ENCODE results near the gene GTF3C5. TPM values are rescaled to one million over a fixed set of nuclear protein-coding genes. Genes with fewer than 3 reads are reported as not detected.
A peak's percentile ranks its signal among the peaks of the same experiment; 100 is the strongest.

GTF3C5 gene, protein sequence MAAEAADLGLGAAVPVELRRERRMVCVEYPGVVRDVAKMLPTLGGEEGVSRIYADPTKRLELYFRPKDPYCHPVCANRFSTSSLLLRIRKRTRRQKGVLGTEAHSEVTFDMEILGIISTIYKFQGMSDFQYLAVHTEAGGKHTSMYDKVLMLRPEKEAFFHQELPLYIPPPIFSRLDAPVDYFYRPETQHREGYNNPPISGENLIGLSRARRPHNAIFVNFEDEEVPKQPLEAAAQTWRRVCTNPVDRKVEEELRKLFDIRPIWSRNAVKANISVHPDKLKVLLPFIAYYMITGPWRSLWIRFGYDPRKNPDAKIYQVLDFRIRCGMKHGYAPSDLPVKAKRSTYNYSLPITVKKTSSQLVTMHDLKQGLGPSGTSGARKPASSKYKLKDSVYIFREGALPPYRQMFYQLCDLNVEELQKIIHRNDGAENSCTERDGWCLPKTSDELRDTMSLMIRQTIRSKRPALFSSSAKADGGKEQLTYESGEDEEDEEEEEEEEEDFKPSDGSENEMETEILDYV
- total RNA-seq (10 to 100 TPM; 25.7 to 85.2 (median 53.8) TPM), polyA plus RNA-seq (10 to 100 TPM; 30.3 to 57.2 (median 37.0) TPM)
- long read RNA-seq, donor 1, partial matches to known transcripts = 0 of 1 reads
- long read RNA-seq, donor 1, other reads (novel, unspliced or antisense) = 0 of 1 reads
- long read RNA-seq, donor 2, partial matches to known transcripts = 6 of 7 reads
- long read RNA-seq, donor 2, other reads (novel, unspliced or antisense) = 0 of 7 reads
- long read RNA-seq, donor 3, partial matches to known transcripts = 0 of 5 reads
- long read RNA-seq, donor 3, other reads (novel, unspliced or antisense) = 0 of 5 reads
- long read RNA-seq, donor 4, partial matches to known transcripts = 0 of 1 reads
- long read RNA-seq, donor 4, other reads (novel, unspliced or antisense) = 0 of 1 reads
- long read RNA-seq, donor 5, transcript GTF3C5-202 (11 exons, 2,406 nt) = major isoform, 6 of 19 reads
- long read RNA-seq, donor 5, partial matches to known transcripts = 8 of 19 reads
- long read RNA-seq, donor 5, other reads (novel, unspliced or antisense) = 0 of 19 reads
- long read RNA-seq, donor 6, transcript GTF3C5-202 (11 exons, 2,406 nt) = major isoform, 13 of 34 reads
- long read RNA-seq, donor 6, partial matches to known transcripts = 17 of 34 reads
- long read RNA-seq, donor 6, other reads (novel, unspliced or antisense) = 0 of 34 reads
- long read RNA-seq, donor 7, partial matches to known transcripts = 0 of 8 reads
- long read RNA-seq, donor 7, other reads (novel, unspliced or antisense) = 0 of 8 reads
- long read RNA-seq, donor 8, transcript GTF3C5-202 (11 exons, 2,406 nt) = major isoform, 13 of 27 reads
- long read RNA-seq, donor 8, partial matches to known transcripts = 14 of 27 reads
- long read RNA-seq, donor 8, other reads (novel, unspliced or antisense) = 0 of 27 reads
- long read RNA-seq, donor 9, partial matches to known transcripts = 0 of 2 reads
- long read RNA-seq, donor 9, other reads (novel, unspliced or antisense) = 0 of 2 reads
- long read RNA-seq, donor 10, partial matches to known transcripts = 0 of 4 reads
- long read RNA-seq, donor 10, other reads (novel, unspliced or antisense) = 0 of 4 reads

- WGBS, 5 donors = 0 to 1% (median 0%) methylated on average over 40 to 63 of the region's 63 CpGs
- H3K4me3 ChIP-seq = peak within 1 kb of the TSS; percentile 69 to 94 (median 84)
- DNase-seq = peak; percentile 93 to 98
- peak within 1 kb of the TSS; percentile 89 to 97 (median 94) for H3K27ac ChIP-seq
- peaks cover 0 to 13% (median 4%) of the 10 kb centered on the region in 4 donors for H3K36me3 ChIP-seq
- TF ChIP-seq POLR2AphosphoS5 (IDR thresholded peaks at IDR 0.05) = peak; percentile 61 to 88 (median 73)
- no peak for TF ChIP-seq EP300 (IDR thresholded peaks at IDR 0.05)
- TF ChIP-seq POLR2A (IDR thresholded peaks at IDR 0.05) = peak in 1 of 4 donors; percentile 49
- TF ChIP-seq CTCF (IDR thresholded peaks at IDR 0.05) = peak in 1 of 7 experiments; percentile 6
- intact Hi-C loops (cut with DNase I; ENCODE audit: low total_unique reads) = no loop called here
- no peaks in the 10 kb centered on the region for H3K27me3 ChIP-seq
- no peaks in the 10 kb centered on the region for H3K9me3 ChIP-seq
- peaks cover 18 to 61% (median 47%) of the 10 kb centered on the region in 4 donors for H3K4me1 ChIP-seq
These were observed at the start of gene GTF3C5 for GRCh38 chr9:133030317-133031129. TSS of gene GTF3C5 (plus strand) at chr9:133030997. CDS start at chr9:133031012, 15 bp downstream.

DNA sequence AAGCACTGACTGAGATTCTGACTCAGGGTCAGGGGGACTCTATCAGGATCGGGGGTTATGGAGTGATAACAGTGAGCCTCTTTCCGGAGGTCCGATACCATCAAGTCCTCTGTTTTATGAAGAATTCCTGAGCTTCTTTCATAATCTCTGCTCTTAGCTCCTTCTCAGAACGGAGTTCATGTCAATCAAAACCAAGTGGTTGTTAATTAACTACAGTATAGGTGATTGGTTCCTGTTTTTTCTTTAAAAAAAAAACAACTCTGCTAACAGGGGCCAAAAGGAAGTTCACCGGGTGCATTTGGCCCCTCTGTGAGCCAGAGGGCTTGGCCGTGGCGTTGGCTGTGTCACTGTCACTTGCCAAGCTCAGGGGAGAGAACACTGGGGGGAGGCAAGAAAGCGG lies 48.3 kb upstream of the GTF3C5 start:
- Histone ChIP-seq H3K4me1 (peaks cover 0 to 15% (median 9%) of the 10 kb centered on the region in 4 donors), H3K9me3 (no peaks in the 10 kb centered on the region), H3K27me3 (peaks cover 3 to 97% (median 47%) of the 10 kb centered on the region in 3 donors), H3K4me3 (no peak overlapping the region), H3K36me3 (no peaks in the 10 kb centered on the region), H3K27ac (no peak overlapping the region)
- DNase-seq = no peak
- intact Hi-C loops (cut with DNase I; ENCODE audit: low total_unique reads) = no loop called here
- TF ChIP-seq CTCF (IDR thresholded peaks at IDR 0.05) = no peak
- TF ChIP-seq EP300 (IDR thresholded peaks at IDR 0.05) = no peak
- no peak for TF ChIP-seq POLR2A (IDR thresholded peaks at IDR 0.05)
- no peak for TF ChIP-seq POLR2AphosphoS5 (IDR thresholded peaks at IDR 0.05)
- 22 to 49% (median 39%) methylated on average over 8 of the region's 8 CpGs for WGBS, 5 donors

GRCh38 chr9:132983491-132984201 lies 47.2 kb upstream of the GTF3C5 start:
- H3K36me3 ChIP-seq = no peaks in the 10 kb centered on the region
- H3K27me3 ChIP-seq = peaks cover 3 to 92% (median 38%) of the 10 kb centered on the region in 3 donors
- intact Hi-C loops (cut with DNase I; ENCODE audit: low total_unique reads) = no loop called here

More at GRCh38 chr9:132983491-132984201, 47.2 kb upstream of the GTF3C5 start:
- peaks cover 0 to 4% (median 3%) of the 10 kb centered on the region in 4 donors for H3K4me1 ChIP-seq
- H3K9me3 ChIP-seq = no peaks in the 10 kb centered on the region
- TF ChIP-seq EP300 (IDR thresholded peaks at IDR 0.05) = no peak
- TF ChIP-seq POLR2A (IDR thresholded peaks at IDR 0.05) = no peak
- TF ChIP-seq CTCF (IDR thresholded peaks at IDR 0.05) = no peak
- TF ChIP-seq POLR2AphosphoS5 (IDR thresholded peaks at IDR 0.05) = no peak
- no peak overlapping the region for H3K27ac ChIP-seq
- no peak overlapping the region for H3K4me3 ChIP-seq
- DNase-seq = no peak
- 82 to 90% (median 88%) methylated on average over 11 of the region's 11 CpGs for WGBS, 5 donors

Measured in stomach (tissue), 19 donors.